SKM-1 (cell line): ENCODE measurements around the gene SERINC5.
A peak's percentile ranks its signal among the peaks of the same experiment; 100 is the strongest.

ENCODE experiments used
- DNase-seq: peaks from one replicate; lab custom pipeline; 2025; ENCODE audit not compliant: unreplicated experiment; lab: John Stamatoyannopoulos, UW

Gene SERINC5

GRCh38 chr5:80071510-80072021 lies 184.3 kb downstream of the SERINC5 start:
- no peak for DNase-seq

GRCh38 chr5:80070338-80071056 lies 185.4 kb downstream of the SERINC5 start:
- DNase-seq: no peak

GRCh38 chr5:80069918-80070318 lies 185.9 kb downstream of the SERINC5 start:
- no peak for DNase-seq

- no peak for DNase-seq
Measured at GRCh38 chr5:80069251-80069800, 186.5 kb downstream of the SERINC5 start.

GRCh38 chr5:80068775-80069174 lies 187.1 kb downstream of the SERINC5 start:
- no peak for DNase-seq

GRCh38 chr5:80068246-80068636 lies 187.6 kb downstream of the SERINC5 start:
- no peak for DNase-seq

GRCh38 chr5:80067531-80068245 lies 188.2 kb downstream of the SERINC5 start:
- DNase-seq: peak; percentile 66

GRCh38 chr5:80067016-80067415 lies 188.8 kb downstream of the SERINC5 start:
- DNase-seq: peak; percentile 75

GRCh38 chr5:80064124-80064523 lies 191.7 kb downstream of the SERINC5 start:
- DNase-seq: no peak
